GM19438 (cell line): ENCODE measurements around the gene ZNF48.
A peak's percentile ranks its signal among the peaks of the same experiment; 100 is the strongest.
"Not testable (repeated sequence)": the region's sequence is repeated elsewhere in the genome, so short reads cannot be mapped to it uniquely, and the experiment has no call there.

Experiments used
- ATAC-seq: cut with Tn5 transposase; IDR thresholded peaks from one replicate; pipeline ENCODE4 v1.9.1; 2021; ENCODE audit warnings: low read depth; ENCODE audit not compliant: unreplicated experiment

Gene ZNF48

GRCh38 chr16:30377050-30377811 is 18.0 kb upstream of the ZNF48 start:
- no peak for ATAC-seq

- peak; percentile 46 for ATAC-seq
Observed at GRCh38 chr16:30377812-30378235, 17.4 kb upstream of the ZNF48 start.

- ATAC-seq: peak; percentile 72
Observed at GRCh38 chr16:30378236-30379157, 16.7 kb upstream of the ZNF48 start.

GRCh38 chr16:30379158-30379783 is 15.9 kb upstream of the ZNF48 start:
- no peak for ATAC-seq

GRCh38 chr16:30380072-30380802 is 15.0 kb upstream of the ZNF48 start:
- no peak for ATAC-seq

- ATAC-seq: no peak
Observed at GRCh38 chr16:30380803-30381208, 14.4 kb upstream of the ZNF48 start.

GRCh38 chr16:30381291-30382041 is 13.8 kb upstream of the ZNF48 start:
- ATAC-seq: no peak

- ATAC-seq: no peak
Observed at GRCh38 chr16:30382111-30382881, 12.9 kb upstream of the ZNF48 start, which contains the start of gene SEPTIN1. Gene SEPTIN1, minus strand, starts transcription at chr16:30382561. Its CDS starts 19 bp downstream, at chr16:30382542.

GRCh38 chr16:30383521-30383920 is 11.7 kb upstream of the ZNF48 start:
- ATAC-seq: no peak

- ATAC-seq: no peak
Observed at GRCh38 chr16:30394592-30395154, 547 bp upstream of the ZNF48 start.

GRCh38 chr16:30395992-30396585 is 869 bp downstream of the ZNF48 start:
- no peak for ATAC-seq

GRCh38 chr16:30396627-30397026 is 1.4 kb downstream of the ZNF48 start:
- not testable (repeated sequence) for ATAC-seq

GRCh38 chr16:30397056-30397455 is 1.8 kb downstream of the ZNF48 start:
- no peak for ATAC-seq

- no peak for ATAC-seq
Observed at GRCh38 chr16:30397776-30398660, 2.8 kb downstream of the ZNF48 start.

GRCh38 chr16:30398661-30399434 is 3.6 kb downstream of the ZNF48 start:
- ATAC-seq: no peak

GRCh38 chr16:30399435-30400186 is 4.4 kb downstream of the ZNF48 start:
- ATAC-seq: no peak
